ENCODE measurements around the gene PCBD2. TPM values are rescaled to one million over a fixed set of nuclear protein-coding genes. Genes with fewer than 3 reads are reported as not detected.

The PCBD2 gene
- total RNA-seq, 1 donor from 2014 or later, result 7.6 TPM

DNA sequence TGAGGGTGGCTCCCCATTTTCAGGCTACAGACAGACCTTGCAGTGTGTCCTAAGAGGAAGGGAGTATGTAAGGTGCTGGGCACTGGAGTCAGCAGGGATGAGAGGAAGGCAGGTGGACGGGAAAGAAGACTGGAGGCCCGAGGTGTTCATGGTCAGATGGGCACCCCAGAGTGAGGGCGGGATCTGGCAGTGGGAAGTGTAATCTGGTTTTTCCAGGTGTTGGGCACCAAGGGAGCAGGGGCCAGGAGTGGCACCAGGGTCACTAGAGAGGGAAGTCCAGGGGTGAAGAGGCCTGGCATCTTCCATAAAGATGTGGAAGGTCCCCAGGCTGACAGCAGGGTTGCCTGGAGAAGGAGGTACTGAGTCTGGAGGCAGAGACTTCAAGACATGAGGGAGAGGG, 99.4 kb downstream of the PCBD2 start:
- intact Hi-C loops (cut with DNase I), result no loop called here
- TF ChIP-seq, protein P1, sequence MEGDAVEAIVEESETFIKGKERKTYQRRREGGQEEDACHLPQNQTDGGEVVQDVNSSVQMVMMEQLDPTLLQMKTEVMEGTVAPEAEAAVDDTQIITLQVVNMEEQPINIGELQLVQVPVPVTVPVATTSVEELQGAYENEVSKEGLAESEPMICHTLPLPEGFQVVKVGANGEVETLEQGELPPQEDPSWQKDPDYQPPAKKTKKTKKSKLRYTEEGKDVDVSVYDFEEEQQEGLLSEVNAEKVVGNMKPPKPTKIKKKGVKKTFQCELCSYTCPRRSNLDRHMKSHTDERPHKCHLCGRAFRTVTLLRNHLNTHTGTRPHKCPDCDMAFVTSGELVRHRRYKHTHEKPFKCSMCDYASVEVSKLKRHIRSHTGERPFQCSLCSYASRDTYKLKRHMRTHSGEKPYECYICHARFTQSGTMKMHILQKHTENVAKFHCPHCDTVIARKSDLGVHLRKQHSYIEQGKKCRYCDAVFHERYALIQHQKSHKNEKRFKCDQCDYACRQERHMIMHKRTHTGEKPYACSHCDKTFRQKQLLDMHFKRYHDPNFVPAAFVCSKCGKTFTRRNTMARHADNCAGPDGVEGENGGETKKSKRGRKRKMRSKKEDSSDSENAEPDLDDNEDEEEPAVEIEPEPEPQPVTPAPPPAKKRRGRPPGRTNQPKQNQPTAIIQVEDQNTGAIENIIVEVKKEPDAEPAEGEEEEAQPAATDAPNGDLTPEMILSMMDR (IDR thresholded peaks at IDR 0.05), result no peak
- no peak overlapping the region for H3K27ac ChIP-seq
- H3K36me3 ChIP-seq, result no peaks in the 10 kb centered on the region
- H3K9me3 ChIP-seq, result no peaks in the 10 kb centered on the region
- H3K4me1 ChIP-seq, result no peaks in the 10 kb centered on the region
- H3K4me3 ChIP-seq, result no peak overlapping the region
- H3K27me3 ChIP-seq, result no peaks in the 10 kb centered on the region
- DNase-seq (ENCODE audit: low spot score in 2 of 2), result no peak

DNA sequence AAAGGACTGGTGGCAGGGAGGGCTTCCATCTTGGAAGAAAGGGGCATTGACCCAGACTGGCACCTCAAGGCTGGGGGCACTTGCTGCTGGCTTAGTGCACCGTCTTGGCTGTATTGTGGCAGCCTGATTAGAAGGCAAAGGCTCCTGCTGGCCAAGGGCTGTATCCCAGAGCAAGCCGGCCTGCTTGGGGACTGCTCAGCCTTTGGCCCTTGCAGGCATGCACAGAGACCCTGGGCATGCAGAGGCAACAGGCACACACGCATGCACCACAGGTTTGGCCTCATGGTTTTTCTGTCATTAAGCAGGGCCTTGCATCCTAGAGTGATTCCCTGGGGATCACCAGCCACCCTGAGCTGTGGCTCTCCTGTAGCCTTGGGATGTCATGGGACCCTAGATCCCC, 100.1 kb downstream of the PCBD2 start:
- Histone ChIP-seq H3K9me3 (no peaks in the 10 kb centered on the region), H3K4me1 (no peaks in the 10 kb centered on the region), H3K27me3 (no peaks in the 10 kb centered on the region), H3K36me3 (no peaks in the 10 kb centered on the region), H3K27ac (no peak overlapping the region), H3K4me3 (no peak overlapping the region)
- TF ChIP-seq, protein P1 (IDR thresholded peaks at IDR 0.05), result no peak
- intact Hi-C loops (cut with DNase I), result no loop called here
- peak in 1 of 2 donors; percentile 42 for DNase-seq (ENCODE audit: low spot score in 2 of 2)

DNA sequence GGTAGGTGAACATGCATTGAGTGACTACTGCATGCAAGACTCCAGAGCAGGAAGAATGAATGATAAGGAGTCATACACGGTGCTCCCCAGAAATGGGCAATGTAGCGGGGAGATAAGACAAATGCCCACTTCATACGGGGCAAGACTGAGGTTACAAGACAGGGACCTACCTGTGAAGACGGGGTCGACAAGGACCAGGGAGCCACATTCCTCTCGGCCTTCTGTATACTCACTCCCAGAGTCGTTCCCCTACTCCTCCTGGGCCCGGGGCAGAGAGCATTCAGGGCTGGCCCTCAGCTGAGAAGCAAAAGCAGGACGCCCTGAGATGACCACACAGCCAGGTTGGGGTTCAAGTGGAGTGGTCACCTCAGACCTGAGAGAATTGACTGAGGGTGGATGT, 102.4 kb downstream of the PCBD2 start:
- DNase-seq (ENCODE audit: low spot score in 2 of 2), result peak in 1 of 2 donors; percentile 40

DNA sequence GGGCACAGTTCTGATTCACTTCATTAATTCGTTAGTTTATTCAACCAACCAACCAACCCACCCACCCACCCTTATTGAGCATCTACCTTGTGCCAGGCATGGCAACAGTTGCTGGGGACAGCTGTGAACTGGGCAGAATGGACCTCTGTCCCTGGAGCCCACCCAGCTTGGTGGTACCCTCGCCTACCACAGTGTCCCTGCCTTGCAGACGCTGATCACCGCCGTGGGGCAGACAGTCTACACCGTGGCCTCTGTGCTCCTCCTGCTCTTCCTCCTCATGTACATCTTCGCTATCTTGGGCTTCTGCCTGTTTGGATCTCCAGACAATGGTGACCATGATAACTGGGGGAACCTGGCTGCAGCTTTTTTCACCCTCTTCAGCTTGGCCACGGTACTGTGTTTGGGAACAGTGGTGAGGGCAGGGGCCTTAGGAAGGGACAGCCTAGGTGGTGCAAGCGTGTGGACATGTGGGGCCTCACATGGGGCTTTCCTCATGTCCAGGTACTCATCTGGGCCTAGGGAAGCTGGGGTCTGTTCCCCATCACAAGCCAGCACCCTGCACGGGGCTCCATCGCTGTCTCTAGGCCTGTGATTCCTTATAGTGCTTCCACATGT, 102.9 kb downstream of the PCBD2 start:
- Histone ChIP-seq H3K9me3 (no peaks in the 10 kb centered on the region), H3K4me3 (no peak overlapping the region), H3K27ac (no peak overlapping the region), H3K36me3 (no peaks in the 10 kb centered on the region), H3K27me3 (no peaks in the 10 kb centered on the region), H3K4me1 (no peaks in the 10 kb centered on the region)
- peak in 1 of 2 donors; percentile 58 for DNase-seq (ENCODE audit: low spot score in 2 of 2)
- TF ChIP-seq, protein P1 (IDR thresholded peaks at IDR 0.05), result no peak
- intact Hi-C loops (cut with DNase I), result no loop called here

More for the DNA sequence above, 102.4 kb downstream of the PCBD2 start:
- Histone ChIP-seq H3K4me1 (no peaks in the 10 kb centered on the region), H3K27ac (no peak overlapping the region), H3K9me3 (no peaks in the 10 kb centered on the region), H3K27me3 (no peaks in the 10 kb centered on the region), H3K4me3 (no peak overlapping the region), H3K36me3 (no peaks in the 10 kb centered on the region)
- TF ChIP-seq, protein P1 (IDR thresholded peaks at IDR 0.05), result no peak
- intact Hi-C loops (cut with DNase I), result no loop called here

DNA sequence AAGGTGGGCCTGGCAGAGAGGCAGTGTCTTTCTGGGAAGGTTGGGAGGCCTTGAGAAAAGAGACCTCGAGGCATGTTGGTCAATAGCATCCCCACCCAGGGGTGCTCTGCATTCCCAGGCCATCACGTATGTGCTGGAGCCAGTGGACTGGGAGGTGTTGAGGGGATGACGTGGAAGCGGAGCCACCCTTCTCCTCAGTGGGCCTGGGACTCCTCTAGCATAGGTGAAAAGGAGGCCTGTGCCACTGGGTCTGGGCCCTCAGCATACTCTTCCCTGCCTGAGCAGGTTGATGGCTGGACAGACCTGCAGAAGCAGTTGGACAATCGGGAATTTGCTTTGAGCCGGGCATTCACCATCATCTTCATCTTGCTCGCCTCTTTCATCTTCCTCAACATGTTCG, 103.6 kb downstream of the PCBD2 start:
- Histone ChIP-seq H3K9me3 (no peaks in the 10 kb centered on the region), H3K4me1 (peaks cover 0 to 3% of the 10 kb centered on the region in 2 donors), H3K27me3 (no peaks in the 10 kb centered on the region), H3K27ac (no peak overlapping the region), H3K36me3 (no peaks in the 10 kb centered on the region), H3K4me3 (no peak overlapping the region)
- TF ChIP-seq, protein P1 (IDR thresholded peaks at IDR 0.05), result no peak
- peak in 1 of 2 donors; percentile 41 for DNase-seq (ENCODE audit: low spot score in 2 of 2)
- intact Hi-C loops (cut with DNase I), result no loop called here
